Activated T-cell treated with anti-CD3 and anti-CD28 coated beads, Interleukin-2, amount 50 U/mL, for 72 hours (primary cell): Measurements from ENCODE around the gene RAP1GAP2. TPM values are rescaled to one million over a fixed set of nuclear protein-coding genes. Genes with fewer than 3 reads are reported as not detected.

ENCODE experiments used
- ATAC-seq, 2 donors: fragments of 150-1000 bp; cut with Tn5 transposase; replicated peaks in 1 of 2; 2 replicates each; pipeline ENCODE4 v1.10.0; 2021; ENCODE audit warnings: moderate library complexity in 2 of 2, mild to moderate bottlenecking in 1 of 2
- DNase-seq, 2 donors: peaks; one replicate each; pipeline ENCODE4 v3.0.0; 2021 to 2022; ENCODE audit warnings: mixed read lengths in 1 of 2
- H3K27ac Mint-ChIP-seq: one replicate; pipeline ENCODE4 v1.8.0; 2022; ENCODE audit warnings: mild to moderate bottlenecking, moderate library complexity, mixed read lengths
- H3K27me3 Mint-ChIP-seq: one replicate; pipeline ENCODE4 v1.8.0; 2022; ENCODE audit warnings: low read depth, mixed read lengths
- H3K36me3 Mint-ChIP-seq, 2 donors: one replicate each; pipeline ENCODE4 v1.8.0; 2022; ENCODE audit warnings: mixed read lengths in 2 of 2, mild to moderate bottlenecking in 1 of 2; ENCODE audit not compliant: insufficient read depth in 2 of 2
- H3K4me1 Mint-ChIP-seq: one replicate; pipeline ENCODE4 v1.8.0; 2022; ENCODE audit warnings: low read depth, mixed read lengths
- H3K4me3 Mint-ChIP-seq, 2 donors: one replicate each; pipeline ENCODE4 v1.8.0; 2022; ENCODE audit warnings: mild to moderate bottlenecking in 2 of 2, mixed read lengths in 2 of 2, moderate library complexity in 2 of 2
- H3K9me3 Mint-ChIP-seq, 2 donors: one replicate each; pipeline ENCODE4 v1.8.0; 2022; ENCODE audit warnings: mixed read lengths in 2 of 2
- total RNA-seq, 2 donors: library from RNA; stranded (reverse); gene quantifications; one replicate each; pipeline ENCODE4 v1.2.3, GENCODE V29; 2022

Gene RAP1GAP2
- total RNA-seq, 2 donors from 2014 or later: 0.50 to 3.1 TPM

GRCh38 chr17:3009411-3009920 lies 213.2 kb downstream of the RAP1GAP2 start:
- Mint-ChIP-seq H3K4me3 (no peak overlapping the region), H3K27me3 (no peaks in the 10 kb centered on the region), H3K4me1 (peaks cover 5% of the 10 kb centered on the region), H3K36me3 (no peaks in the 10 kb centered on the region), H3K9me3 (no peaks in the 10 kb centered on the region), H3K27ac (no peak overlapping the region)
- ATAC-seq: no peak
- DNase-seq: no peak

- H3K27ac Mint-ChIP-seq: no peak overlapping the region
- H3K36me3 Mint-ChIP-seq: no peaks in the 10 kb centered on the region
- H3K4me3 Mint-ChIP-seq: no peak overlapping the region
- H3K4me1 Mint-ChIP-seq: no peaks in the 10 kb centered on the region
- H3K27me3 Mint-ChIP-seq: no peaks in the 10 kb centered on the region
- no peaks in the 10 kb centered on the region for H3K9me3 Mint-ChIP-seq
- ATAC-seq: no peak
- no peak for DNase-seq
These were observed 215.7 kb downstream of the RAP1GAP2 start for GRCh38 chr17:3011891-3012290.

- Mint-ChIP-seq H3K27me3 (no peaks in the 10 kb centered on the region), H3K27ac (no peak overlapping the region)
These were observed 216.8 kb downstream of the RAP1GAP2 start for GRCh38 chr17:3012926-3013581.

GRCh38 chr17:3015890-3016289 lies 219.7 kb downstream of the RAP1GAP2 start:
- H3K9me3 Mint-ChIP-seq: no peaks in the 10 kb centered on the region
- no peaks in the 10 kb centered on the region for H3K4me1 Mint-ChIP-seq
- DNase-seq: no peak
- ATAC-seq: no peak
- H3K27ac Mint-ChIP-seq: no peak overlapping the region
- no peaks in the 10 kb centered on the region for H3K27me3 Mint-ChIP-seq
- H3K36me3 Mint-ChIP-seq: peaks cover 0 to 4% of the 10 kb centered on the region in 2 donors
- H3K4me3 Mint-ChIP-seq: no peak overlapping the region

More at GRCh38 chr17:3012926-3013581, 216.8 kb downstream of the RAP1GAP2 start:
- ATAC-seq: peak; percentile 85 to 89
- no peak overlapping the region for H3K4me3 Mint-ChIP-seq
- DNase-seq: peak; percentile 58 to 64
- no peaks in the 10 kb centered on the region for H3K9me3 Mint-ChIP-seq
- H3K4me1 Mint-ChIP-seq: no peaks in the 10 kb centered on the region
- H3K36me3 Mint-ChIP-seq: no peaks in the 10 kb centered on the region

- H3K27ac Mint-ChIP-seq: no peak overlapping the region
- H3K27me3 Mint-ChIP-seq: no peaks in the 10 kb centered on the region
- peaks cover 4 to 17% of the 10 kb centered on the region in 2 donors for H3K36me3 Mint-ChIP-seq
- ATAC-seq (no peak), DNase-seq (no peak)
- H3K4me1 Mint-ChIP-seq: no peaks in the 10 kb centered on the region
- H3K4me3 Mint-ChIP-seq: no peak overlapping the region
- peaks cover 8% of the 10 kb centered on the region in 2 donors for H3K9me3 Mint-ChIP-seq
These were observed 221.7 kb downstream of the RAP1GAP2 start for GRCh38 chr17:3017936-3018335.

GRCh38 chr17:3019761-3020160 lies 223.5 kb downstream of the RAP1GAP2 start:
- DNase-seq: no peak
- peaks cover 11 to 16% of the 10 kb centered on the region in 2 donors for H3K9me3 Mint-ChIP-seq
- no peak overlapping the region for H3K4me3 Mint-ChIP-seq
- H3K27me3 Mint-ChIP-seq: no peaks in the 10 kb centered on the region
- no peak overlapping the region for H3K27ac Mint-ChIP-seq
- H3K36me3 Mint-ChIP-seq: peaks cover 12 to 26% of the 10 kb centered on the region in 2 donors
- no peak for ATAC-seq
- no peaks in the 10 kb centered on the region for H3K4me1 Mint-ChIP-seq

GRCh38 chr17:3020381-3020780 lies 224.1 kb downstream of the RAP1GAP2 start:
- Mint-ChIP-seq H3K27ac (no peak overlapping the region), H3K4me1 (no peaks in the 10 kb centered on the region)
- no peak for ATAC-seq

GRCh38 chr17:3022197-3022596 lies 226.0 kb downstream of the RAP1GAP2 start:
- H3K9me3 Mint-ChIP-seq: peaks cover 11 to 16% of the 10 kb centered on the region in 2 donors
- H3K4me3 Mint-ChIP-seq: no peak overlapping the region
- peaks cover 12 to 26% of the 10 kb centered on the region in 2 donors for H3K36me3 Mint-ChIP-seq
- H3K4me1 Mint-ChIP-seq: no peaks in the 10 kb centered on the region
- ATAC-seq (no peak), DNase-seq (no peak)
- H3K27me3 Mint-ChIP-seq: no peaks in the 10 kb centered on the region
- H3K27ac Mint-ChIP-seq: no peak overlapping the region

More at GRCh38 chr17:3020381-3020780, 224.1 kb downstream of the RAP1GAP2 start:
- H3K4me3 Mint-ChIP-seq: no peak overlapping the region
- no peaks in the 10 kb centered on the region for H3K27me3 Mint-ChIP-seq
- H3K9me3 Mint-ChIP-seq: peaks cover 11 to 16% of the 10 kb centered on the region in 2 donors
- DNase-seq: no peak
- H3K36me3 Mint-ChIP-seq: peaks cover 12 to 26% of the 10 kb centered on the region in 2 donors

- Mint-ChIP-seq H3K4me3 (no peak overlapping the region), H3K4me1 (no peaks in the 10 kb centered on the region), H3K27ac (no peak overlapping the region), H3K9me3 (peaks cover 11 to 16% of the 10 kb centered on the region in 2 donors), H3K36me3 (peaks cover 12 to 26% of the 10 kb centered on the region in 2 donors), H3K27me3 (no peaks in the 10 kb centered on the region)
- DNase-seq: no peak
- no peak for ATAC-seq
These were observed 228.1 kb downstream of the RAP1GAP2 start for GRCh38 chr17:3024346-3024745.

- no peaks in the 10 kb centered on the region for H3K27me3 Mint-ChIP-seq
- DNase-seq (no peak), ATAC-seq (no peak)
- no peak overlapping the region for H3K4me3 Mint-ChIP-seq
- H3K4me1 Mint-ChIP-seq: no peaks in the 10 kb centered on the region
- H3K27ac Mint-ChIP-seq: no peak overlapping the region
- H3K36me3 Mint-ChIP-seq: peaks cover 12 to 25% of the 10 kb centered on the region in 2 donors
- H3K9me3 Mint-ChIP-seq: peaks cover 11 to 16% of the 10 kb centered on the region in 2 donors
These were observed 229.3 kb downstream of the RAP1GAP2 start for GRCh38 chr17:3025421-3026124.

- no peak overlapping the region for H3K4me3 Mint-ChIP-seq
- peaks cover 9 to 16% of the 10 kb centered on the region in 2 donors for H3K9me3 Mint-ChIP-seq
- no peak overlapping the region for H3K27ac Mint-ChIP-seq
- H3K4me1 Mint-ChIP-seq: no peaks in the 10 kb centered on the region
- H3K36me3 Mint-ChIP-seq: peaks cover 12 to 18% of the 10 kb centered on the region in 2 donors
- no peak for ATAC-seq
- DNase-seq: no peak
- H3K27me3 Mint-ChIP-seq: no peaks in the 10 kb centered on the region
These were observed 230.1 kb downstream of the RAP1GAP2 start for GRCh38 chr17:3026125-3026855.

GRCh38 chr17:3026856-3027751 lies 230.9 kb downstream of the RAP1GAP2 start:
- peaks cover 12 to 15% of the 10 kb centered on the region in 2 donors for H3K36me3 Mint-ChIP-seq
- H3K4me1 Mint-ChIP-seq: no peaks in the 10 kb centered on the region
- no peak overlapping the region for H3K27ac Mint-ChIP-seq
- H3K27me3 Mint-ChIP-seq: no peaks in the 10 kb centered on the region
- no peak overlapping the region for H3K4me3 Mint-ChIP-seq
- ATAC-seq (no peak), DNase-seq (no peak)
- H3K9me3 Mint-ChIP-seq: peaks cover 9 to 13% of the 10 kb centered on the region in 2 donors
